ENCODE data around the gene COPS7B.

- no peak for TF ChIP-seq TAF1 (IDR thresholded peaks at IDR 0.05; ENCODE audit: borderline replicate concordance, insufficient read depth, low read length)
- no peak for TF ChIP-seq POLR2AphosphoS5 (IDR thresholded peaks at IDR 0.05; ENCODE audit: low read depth, low read length)
- no peak for TF ChIP-seq REST (IDR thresholded peaks at IDR 0.05; ENCODE audit: insufficient read depth in 1 of 2, low read depth in 2 of 2, low read length in 2 of 2)
Measured at GRCh38 chr2:231785413-231785812, 832 bp upstream of the COPS7B start.

Data from PFSK-1 (cell line).